ENCODE results near the gene TANK. TPM values are rescaled to one million over a fixed set of nuclear protein-coding genes. Genes with fewer than 3 reads are reported as not detected.
"Not testable (repeated sequence)": the region's sequence is repeated elsewhere in the genome, so short reads cannot be mapped to it uniquely, and the experiment has no call there.

The TANK gene, protein sequence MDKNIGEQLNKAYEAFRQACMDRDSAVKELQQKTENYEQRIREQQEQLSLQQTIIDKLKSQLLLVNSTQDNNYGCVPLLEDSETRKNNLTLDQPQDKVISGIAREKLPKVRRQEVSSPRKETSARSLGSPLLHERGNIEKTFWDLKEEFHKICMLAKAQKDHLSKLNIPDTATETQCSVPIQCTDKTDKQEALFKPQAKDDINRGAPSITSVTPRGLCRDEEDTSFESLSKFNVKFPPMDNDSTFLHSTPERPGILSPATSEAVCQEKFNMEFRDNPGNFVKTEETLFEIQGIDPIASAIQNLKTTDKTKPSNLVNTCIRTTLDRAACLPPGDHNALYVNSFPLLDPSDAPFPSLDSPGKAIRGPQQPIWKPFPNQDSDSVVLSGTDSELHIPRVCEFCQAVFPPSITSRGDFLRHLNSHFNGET
- total RNA-seq (2014; rRNA removed; shearing (Covaris generic)) = 64.4 and 71.3 TPM in 2 replicates

DNA sequence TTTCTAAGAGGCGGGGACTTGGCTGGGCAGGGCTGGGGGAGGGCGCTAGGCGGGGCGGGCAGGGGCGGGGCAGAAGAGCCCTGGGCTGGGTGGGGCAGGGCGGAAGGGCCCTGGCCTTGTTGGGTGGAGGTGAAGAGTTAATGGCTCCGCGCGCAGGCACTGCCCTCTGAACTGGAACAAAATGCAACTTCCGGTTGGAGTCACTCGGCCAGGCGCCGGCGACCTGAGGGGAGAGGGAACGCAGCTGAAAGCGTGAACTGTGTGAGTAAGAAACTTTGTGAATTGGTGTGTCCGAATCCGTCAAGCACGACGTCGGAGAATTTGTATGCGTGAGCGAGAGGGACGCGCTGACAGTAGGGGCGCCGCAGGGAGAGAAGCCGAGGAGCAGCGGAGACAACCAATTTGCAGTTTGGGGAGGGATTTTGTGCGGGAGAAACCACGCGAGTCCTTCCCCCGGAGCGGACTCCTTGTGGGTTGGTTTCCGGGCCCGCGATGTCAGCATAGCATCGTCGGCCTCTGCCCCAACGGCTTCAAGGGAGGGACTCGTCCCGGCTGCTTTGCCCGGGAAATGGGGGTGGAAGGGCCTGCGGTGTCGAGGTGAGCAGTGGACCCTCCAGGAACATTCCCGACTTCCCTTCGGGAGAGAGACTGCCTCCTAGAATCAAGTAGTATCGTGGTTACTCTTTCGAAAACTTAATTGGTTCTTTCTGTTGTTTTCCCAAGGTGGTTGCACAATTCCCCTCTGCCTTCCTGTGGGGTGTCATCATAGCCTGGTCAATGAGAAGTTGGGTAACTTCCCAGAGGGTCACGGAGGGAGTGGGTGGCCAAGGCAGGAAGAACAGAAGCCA lies at the start of gene TANK:
TANK (plus strand) TSS at position 203 of the 848 bp plus-strand sequence. CDS start 19,235 bp downstream, outside the sequence.
- DNase-seq (ENCODE audit: low spot score) = peak; percentile 94

DNA sequence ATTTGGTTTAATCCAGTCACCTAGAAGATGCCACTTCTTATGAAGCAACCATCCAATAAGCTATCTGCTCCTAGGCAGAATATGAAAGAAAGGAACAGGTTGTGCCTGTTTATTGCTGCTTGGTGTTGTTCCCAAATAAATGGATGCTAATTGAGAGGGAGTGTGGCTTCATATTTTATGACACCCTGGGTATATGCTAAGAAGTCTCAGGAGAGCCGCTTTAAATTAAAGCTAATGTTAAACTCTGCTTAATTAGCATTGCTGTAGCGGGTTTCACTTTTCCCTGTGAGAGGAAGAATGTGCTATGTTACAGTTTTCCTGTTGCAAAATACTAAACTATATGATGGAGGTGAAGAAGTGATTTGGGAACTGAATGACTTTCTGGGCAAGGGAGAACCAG lies 48.7 kb upstream of the TANK start:
- DNase-seq (ENCODE audit: low spot score) = no peak

DNA sequence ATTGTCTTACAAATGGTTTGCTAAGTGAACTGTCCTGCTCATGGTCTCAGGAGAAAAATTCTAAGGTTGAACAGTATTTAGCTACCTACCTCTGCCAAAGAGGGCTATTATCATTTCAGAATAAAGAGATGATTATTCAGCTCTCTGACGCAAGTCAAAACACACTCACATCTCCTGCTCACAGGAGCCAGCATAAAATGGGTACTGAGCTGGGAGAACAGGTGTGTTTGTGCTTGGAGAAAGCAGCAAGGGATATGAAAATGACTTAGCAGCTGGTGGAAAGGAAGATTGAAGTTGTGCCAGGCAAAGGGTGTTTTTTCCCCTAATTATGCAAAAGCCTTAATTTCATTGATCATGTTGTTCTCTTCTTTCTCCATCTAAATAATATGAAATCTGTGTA lies 47.3 kb upstream of the TANK start:
- DNase-seq (ENCODE audit: low spot score) = no peak

DNA sequence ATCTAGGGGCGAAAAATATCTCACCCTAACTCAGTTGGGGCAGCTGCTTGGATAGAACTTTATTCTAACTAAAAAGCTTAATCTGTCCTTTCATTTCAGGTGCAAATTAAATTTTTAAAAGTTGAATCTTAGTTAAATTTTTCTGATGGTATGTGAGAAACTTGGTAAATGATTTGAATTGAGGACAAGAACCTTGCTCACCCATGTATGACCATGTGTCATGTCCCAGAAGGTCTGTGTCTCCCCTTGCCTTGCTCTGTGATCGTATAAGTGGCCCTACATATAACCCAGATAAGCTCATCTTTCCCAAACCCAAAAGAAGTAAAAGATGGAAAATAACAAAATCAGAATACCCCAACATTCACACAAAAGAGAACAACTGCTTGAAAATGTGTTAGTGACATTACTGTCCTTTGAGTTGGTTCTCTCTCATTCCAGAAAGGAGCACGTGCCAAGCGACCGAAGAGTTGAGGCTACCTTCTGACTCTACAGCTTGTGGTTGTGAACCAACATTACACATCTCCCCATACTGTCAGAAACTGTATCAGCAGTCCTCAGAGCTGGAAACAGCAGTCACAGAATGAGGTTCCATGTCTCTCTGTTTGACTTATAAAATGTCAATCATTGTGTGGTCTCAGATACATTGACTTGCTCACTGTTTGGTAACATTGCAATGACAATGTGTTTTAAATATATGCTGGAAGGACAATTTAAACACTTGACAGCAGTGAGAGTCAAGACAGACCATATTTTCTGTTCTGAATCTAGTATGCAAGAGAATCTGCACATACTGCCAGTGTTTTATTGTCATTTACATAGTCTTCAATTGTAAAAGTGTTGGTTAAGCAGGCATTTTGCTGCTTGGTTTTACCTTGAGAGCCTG lies 46.3 kb upstream of the TANK start:
- no peak for DNase-seq (ENCODE audit: low spot score)

DNA sequence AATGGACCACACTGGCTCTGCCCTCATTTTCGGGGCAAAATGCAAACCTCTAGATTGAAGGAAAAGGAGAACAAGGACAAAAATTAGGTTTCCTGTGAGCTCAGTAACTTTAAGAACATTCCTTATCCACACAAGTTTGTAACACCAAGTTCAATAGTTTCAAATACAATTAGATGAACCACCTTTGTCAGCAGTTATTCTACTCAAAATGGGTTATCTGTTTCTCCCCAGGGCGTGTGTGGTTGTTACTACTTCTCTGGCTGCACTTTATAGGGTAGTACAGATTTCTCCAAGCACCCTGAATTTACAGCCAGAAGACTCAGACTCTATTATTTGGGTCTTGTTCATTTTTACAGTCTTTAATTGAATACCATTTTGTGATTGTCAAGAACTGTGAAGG lies 45.0 kb upstream of the TANK start:
- DNase-seq (ENCODE audit: low spot score) = no peak

DNA sequence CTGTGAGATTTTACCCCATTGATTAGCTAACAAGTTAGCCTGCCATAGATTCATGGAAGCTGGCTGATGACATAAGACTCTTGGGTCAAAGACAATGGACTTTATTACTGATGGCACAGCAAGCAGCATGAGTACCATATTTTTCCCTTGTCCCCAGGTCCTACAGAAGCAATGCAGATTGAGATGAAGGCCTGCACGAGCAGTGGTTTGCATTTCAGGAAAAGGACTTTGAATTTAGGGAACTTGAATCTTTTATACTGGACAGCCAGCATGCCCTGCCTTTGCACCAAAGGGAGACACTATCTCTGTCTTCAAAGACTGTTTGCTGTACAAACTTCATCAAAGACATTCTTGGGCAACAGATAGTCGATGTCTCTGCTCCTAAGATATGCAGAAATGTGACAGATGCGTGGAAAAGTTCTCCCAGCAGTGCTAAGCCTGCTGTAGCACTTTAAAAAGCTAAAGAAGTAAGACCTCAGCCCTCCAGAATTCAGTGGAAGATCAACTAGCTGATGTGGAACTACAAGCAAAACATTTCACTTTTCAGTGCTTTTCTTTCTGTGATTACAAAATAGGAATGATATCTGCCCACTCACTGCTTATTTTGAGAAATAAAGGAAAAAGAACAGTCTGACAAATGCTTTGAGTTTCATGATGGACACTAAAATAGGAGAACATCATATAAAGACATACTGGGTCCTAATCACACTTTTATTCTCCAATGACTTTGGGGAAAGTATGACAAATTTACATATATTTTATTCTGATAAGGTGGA lies 44.4 kb upstream of the TANK start:
- no peak for DNase-seq (ENCODE audit: low spot score)

DNA sequence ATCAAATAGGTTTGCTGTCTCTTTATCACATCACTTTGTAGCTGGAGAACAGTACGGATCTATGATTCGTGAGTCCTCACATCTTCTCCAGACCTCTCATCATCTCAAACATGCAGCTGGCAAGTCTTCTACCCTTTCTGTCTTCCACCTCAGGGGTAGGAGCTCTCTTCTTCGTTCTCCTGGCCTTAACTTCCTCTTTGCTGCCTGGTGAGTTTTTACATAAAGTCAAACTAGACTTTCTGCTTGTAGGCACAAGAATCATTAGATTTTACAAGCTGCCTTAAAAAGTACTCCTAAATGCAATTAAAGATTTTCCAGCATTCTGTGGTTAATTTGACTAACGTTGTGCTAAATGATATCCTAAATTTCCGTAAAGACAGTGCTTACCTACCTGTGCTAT lies 43.7 kb upstream of the TANK start:
- no peak for DNase-seq (ENCODE audit: low spot score)

DNA sequence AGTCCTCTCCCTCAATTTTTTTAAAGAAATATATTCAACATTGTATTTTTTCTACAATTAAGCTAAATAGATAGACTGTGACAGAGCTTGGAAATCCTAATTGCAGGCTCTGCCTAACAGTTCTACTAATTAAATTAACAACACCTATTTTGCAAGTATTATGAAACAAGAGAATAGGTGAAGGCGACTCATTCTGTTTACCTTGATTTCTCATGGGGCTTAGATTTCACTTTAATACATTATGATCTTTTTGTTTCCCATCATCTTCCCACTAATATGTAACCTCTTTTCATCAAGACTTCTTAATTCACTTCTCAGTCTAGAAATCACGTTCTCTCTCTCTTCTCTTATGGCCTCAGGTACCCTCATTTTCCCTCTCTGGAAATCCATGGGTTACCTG lies 42.7 kb upstream of the TANK start:
- DNase-seq (ENCODE audit: low spot score) = no peak

DNA sequence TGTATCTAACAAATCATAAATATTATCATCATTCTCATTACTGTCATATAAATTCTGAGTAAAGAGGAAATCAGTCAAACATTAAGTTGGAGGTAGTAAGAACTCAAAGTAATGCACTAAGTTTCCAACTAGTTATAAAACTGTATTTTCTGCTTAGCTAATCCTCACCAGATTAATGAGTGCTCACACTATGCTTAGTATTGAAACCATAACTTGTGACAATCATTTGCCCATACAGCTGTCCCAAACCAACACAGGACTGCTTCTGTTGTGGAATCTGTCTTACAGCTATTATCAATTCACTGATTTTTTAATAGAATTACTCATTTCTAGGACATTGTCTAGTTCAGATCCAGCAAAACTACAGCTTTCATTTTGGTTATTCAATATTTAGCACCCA lies 41.5 kb upstream of the TANK start:
- DNase-seq (ENCODE audit: low spot score) = no peak

DNA sequence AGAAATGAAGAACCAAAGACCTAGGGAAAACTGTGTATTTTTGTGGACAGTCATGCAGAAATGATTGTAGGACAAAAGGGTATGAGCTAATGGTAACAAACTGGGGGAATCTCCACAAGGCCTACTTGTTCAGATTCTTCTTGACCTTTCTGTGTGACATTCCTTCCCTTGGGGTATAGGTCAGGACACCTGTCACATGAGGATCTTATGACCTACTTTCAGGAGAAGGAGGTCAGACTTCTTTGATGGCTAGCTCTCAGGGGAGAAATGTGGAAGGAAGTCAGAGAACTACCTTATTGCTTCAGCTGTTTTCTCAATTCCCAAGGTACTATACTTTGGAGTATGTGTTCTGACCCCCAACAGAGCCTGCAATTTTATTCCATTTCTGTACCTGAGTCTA lies 40.7 kb upstream of the TANK start:
- no peak for DNase-seq (ENCODE audit: low spot score)

DNA sequence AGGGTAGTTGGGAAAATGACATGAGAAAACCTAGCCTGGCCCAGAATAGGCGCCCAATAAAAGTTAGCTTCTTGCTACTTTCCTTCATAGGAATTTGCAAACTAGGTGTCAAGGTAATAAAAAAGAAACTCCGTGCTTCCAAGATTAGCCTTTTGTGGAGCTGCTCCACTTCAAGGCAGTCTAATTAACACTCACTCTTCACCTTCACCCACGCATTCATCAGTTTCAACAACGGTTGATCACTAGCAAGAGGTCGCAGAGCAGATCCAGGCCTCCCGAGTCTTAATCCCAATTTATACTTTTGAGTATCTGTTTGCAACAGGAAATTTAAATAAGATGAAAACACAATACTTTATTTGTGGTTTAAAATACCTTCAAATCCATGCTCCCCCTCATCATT lies 39.5 kb upstream of the TANK start:
- no peak for DNase-seq (ENCODE audit: low spot score)

DNA sequence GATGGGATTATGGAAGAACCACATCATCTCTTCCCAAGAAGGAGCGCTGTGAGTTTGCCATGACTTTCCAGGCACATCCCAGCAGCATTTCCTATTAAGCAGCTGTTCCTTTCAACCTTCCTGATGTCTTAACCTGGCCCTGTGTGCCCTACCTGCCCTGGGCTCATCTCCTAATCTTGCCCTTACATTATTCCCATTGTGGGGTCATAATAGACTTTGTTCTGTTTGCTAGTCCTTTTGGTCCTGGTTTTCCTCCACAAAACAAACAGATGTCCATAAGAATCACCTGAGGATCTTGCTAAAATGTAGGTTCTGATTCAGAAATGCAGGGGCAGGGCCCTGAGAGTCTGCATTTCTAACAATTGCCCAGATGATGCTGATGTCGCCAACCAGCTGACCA lies 38.6 kb upstream of the TANK start:
- no peak for DNase-seq (ENCODE audit: low spot score)

DNA sequence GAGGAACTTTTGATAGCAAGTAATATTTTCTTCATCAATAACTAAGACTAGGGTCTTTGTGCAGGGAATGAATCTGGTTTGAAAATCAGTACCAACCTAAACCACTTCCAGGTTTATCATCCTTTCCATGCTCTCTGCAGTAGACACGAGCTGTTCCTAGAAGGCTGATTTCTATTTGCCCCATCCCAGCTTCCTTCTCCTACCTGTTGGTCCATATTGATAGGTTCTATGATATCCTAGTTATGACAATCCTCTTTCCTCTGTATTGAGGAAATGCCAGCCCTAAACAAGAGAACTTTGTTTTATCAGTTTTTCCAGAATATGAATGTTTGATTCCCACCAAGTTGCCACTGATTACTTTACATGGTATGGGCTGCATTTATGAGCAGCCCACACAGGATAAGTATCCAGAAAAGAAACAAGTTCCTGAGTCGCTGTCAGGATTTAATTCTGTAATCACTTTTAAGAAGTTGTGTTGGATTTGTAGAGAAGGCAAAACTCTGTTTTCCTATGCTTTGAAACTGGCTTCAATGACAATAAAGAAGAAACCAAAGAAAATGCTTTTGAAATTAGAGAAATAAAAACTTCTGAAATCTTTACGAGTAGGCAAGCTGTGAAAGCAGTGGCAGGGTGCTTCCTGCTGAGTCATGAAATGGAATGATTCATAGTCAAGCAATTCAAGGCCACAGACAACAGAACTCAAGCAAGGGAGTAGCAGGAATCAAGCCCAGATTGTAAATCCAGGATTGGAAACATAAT lies 37.3 kb upstream of the TANK start:
- DNase-seq (ENCODE audit: low spot score) = peak; percentile 89

DNA sequence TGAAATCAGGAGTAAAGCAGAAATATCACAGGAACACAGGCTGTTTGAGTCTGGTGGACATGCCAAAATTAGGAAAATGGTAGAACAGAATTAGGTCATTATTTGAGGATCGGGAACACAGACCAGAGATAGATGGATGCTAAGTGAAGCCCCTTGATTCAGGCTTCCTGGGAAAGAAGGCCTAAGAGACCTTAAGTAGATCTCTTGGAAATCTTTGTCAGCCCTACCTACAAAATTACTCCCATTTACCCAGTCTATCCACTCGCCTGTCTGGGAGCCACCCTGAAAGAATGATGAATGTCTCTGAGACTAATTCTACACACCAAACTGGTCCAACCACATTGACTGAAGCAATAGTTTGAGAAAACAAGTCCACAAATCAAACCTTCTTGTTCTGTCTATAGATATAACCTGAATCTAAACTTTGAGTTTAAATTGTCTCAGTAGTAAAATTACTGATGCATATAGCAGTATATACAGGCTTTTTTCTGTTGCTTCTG lies 36.6 kb upstream of the TANK start:
- no peak for DNase-seq (ENCODE audit: low spot score)

DNA sequence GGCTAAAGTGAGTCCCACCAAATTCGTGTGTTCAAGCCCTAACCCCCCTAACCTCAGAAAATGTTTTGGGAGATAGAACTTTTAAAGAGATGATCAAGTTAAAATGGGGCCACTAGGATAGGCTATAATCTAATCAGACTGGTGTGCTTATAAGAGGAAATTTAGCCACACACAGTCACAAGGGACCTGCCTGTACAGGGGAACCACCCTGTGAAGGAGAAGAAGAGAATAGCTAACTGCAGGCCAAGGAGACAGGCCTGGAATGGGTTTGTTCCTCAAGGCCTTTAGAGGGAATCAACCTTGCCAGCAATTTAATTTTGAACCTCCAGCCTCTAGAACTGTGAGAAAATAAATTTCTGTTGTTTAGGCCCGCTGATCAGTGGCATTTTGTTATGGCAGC lies 36.0 kb upstream of the TANK start:
- no peak for DNase-seq (ENCODE audit: low spot score)

DNA sequence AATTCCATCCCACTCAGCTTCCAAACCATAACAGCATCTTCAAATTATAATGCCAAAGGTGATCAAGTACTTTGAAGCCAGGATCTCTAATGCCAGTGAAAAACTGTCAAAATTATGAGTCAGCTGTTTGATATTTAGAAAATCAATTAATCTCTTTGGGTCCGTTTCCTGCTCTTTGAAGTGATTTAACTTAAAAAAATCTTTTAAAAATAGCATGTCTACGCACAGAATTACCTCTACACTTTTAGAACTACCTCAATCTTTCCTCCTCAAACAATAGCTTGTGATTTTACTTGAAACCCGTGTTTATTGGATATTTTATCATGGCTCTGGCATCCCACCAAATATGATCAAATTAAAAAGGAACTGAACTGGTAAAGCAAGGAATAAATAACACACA lies 31.3 kb upstream of the TANK start:
- DNase-seq (ENCODE audit: low spot score) = no peak

DNA sequence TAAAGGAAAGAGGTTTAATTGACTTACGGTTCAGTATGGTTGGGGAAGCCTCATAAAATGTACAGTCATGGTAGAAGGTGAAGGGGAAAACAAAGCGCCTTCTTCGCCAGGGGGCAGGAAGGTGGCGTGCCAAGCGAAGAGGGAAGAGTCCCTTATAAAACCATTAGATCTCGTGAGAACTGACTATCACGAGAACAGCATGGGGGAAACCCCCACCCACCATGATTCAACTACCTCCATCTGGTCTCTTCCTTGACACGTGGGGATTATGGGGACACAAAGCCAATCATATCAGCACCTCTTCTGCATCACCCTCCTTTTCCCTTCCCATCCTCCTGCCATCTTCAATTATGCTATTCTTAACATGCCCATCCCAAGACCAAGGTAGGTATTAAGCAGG lies 29.9 kb upstream of the TANK start:
- no peak for DNase-seq (ENCODE audit: low spot score)

DNA sequence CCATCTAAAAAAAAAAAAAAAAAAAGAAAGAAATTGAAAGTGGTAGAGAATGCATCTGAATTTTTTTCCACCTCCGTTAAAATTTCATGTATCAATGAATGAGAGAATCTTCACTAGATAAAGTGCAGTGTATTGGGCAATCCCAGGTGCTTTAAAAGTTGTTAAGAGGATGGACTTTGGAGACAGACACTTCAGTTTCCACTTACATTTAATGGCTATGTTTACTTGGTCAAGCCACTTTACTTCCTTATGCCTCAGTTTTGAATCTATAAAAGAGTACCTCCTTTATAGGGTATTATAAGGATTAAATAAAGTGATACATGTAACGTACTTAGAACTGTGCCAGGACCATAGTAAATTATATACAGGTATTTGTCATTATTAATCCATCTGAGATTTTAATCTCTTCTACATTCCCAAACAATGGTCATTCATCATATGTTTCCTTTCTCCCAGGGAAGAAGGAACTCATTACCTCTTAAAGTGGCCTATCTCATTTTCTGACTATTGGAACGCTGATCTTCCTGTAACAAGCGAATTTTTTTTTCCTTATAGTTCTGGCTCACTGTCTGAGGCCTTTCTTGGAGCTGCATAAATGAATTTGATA lies 29.1 kb upstream of the TANK start:
- no peak for DNase-seq (ENCODE audit: low spot score)

DNA sequence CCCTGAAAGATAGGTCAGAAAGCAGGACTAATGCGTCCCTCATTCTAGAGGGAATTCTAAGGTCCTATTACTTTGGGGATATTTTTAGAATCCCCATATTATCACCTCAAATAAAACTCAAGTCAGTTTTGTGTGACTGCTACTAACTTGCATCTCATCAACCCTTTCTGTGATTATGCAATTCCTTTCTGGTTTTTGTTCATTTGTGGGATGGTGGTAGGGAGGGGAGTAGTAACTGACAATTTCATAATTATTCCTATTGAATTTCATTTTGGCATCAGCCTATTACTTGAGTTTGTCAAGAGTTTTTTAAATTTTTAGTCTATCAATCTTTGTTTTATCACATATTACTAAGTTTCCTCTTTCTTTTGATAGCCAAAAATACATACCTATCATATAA lies 28.4 kb upstream of the TANK start:
- DNase-seq (ENCODE audit: low spot score) = no peak

DNA sequence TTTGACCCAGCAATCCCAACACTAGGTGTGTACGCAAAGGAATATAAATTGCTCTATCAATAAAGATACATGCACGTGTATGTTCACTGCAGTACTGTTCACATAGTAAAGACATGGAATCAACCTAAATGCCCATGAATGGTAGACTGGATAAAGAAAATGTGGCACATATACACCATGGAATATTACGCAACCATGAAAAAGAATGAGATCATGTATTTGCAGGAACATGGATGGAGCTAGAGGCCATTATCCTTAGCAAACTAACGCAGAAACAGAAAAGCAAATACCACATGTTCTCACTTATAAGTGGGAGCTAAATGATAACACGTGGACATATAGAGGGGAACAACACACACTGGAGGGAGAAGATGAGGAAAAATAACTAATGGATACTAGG lies 27.8 kb upstream of the TANK start:
- not testable (repeated sequence) for DNase-seq (ENCODE audit: low spot score)

Data from H4 (cell line).